NCI-H2171 treated with DMSO at 0.1 percent for 48 hours (cell line): Measurements from ENCODE around the gene HEPN1.
"Not testable (repeated sequence)": the region's sequence is repeated elsewhere in the genome, so short reads cannot be mapped to it uniquely, and the experiment has no call there.

ENCODE experiments used
- DNase-seq: peaks from one replicate; lab custom pipeline; 2025; lab: John Stamatoyannopoulos, UW

The HEPN1 gene

GRCh38 chr11:124942466-124943253 lies 23.6 kb downstream of the HEPN1 start:
- no peak for DNase-seq

- no peak for DNase-seq
Measured at GRCh38 chr11:124943254-124943616, 24.2 kb downstream of the HEPN1 start.

- DNase-seq, result no peak
Measured at GRCh38 chr11:124943741-124944140, 24.7 kb downstream of the HEPN1 start.

GRCh38 chr11:124944565-124944964 lies 25.5 kb downstream of the HEPN1 start:
- DNase-seq, result no peak

GRCh38 chr11:124945826-124946225 lies 26.8 kb downstream of the HEPN1 start:
- DNase-seq, result no peak

- DNase-seq, result no peak
Measured at GRCh38 chr11:124946735-124947141, 27.7 kb downstream of the HEPN1 start.

GRCh38 chr11:124950601-124951330 lies 31.7 kb downstream of the HEPN1 start:
- no peak for DNase-seq

GRCh38 chr11:124951341-124951740 lies 32.3 kb downstream of the HEPN1 start:
- no peak for DNase-seq

GRCh38 chr11:124953753-124954589 lies 34.9 kb downstream of the HEPN1 start, which contains the start of gene CCDC15:
TSS of gene CCDC15 (plus strand) at chr11:124954202. CDS start at chr11:124954733, 531 bp downstream.
- DNase-seq, result peak; percentile 95

- no peak for DNase-seq
Measured at GRCh38 chr11:124954590-124954955, 35.5 kb downstream of the HEPN1 start.

GRCh38 chr11:124955035-124955434 lies 36.0 kb downstream of the HEPN1 start:
- DNase-seq, result no peak

GRCh38 chr11:124961972-124962609 lies 43.0 kb downstream of the HEPN1 start:
- peak; percentile 59 for DNase-seq

GRCh38 chr11:124968197-124968596 lies 49.1 kb downstream of the HEPN1 start:
- DNase-seq, result not testable (repeated sequence)
